ENCODE results near the gene TESK1. TPM values are rescaled to one million over a fixed set of nuclear protein-coding genes. Genes with fewer than 3 reads are reported as not detected.
A peak's percentile ranks its signal among the peaks of the same experiment; 100 is the strongest.
"Not testable (repeated sequence)": the region's sequence is repeated elsewhere in the genome, so short reads cannot be mapped to it uniquely, and the experiment has no call there.

Gene TESK1
- total RNA-seq, 1 donor from 2014 or later = 24.5 TPM

GRCh38 chr9:35593581-35593980 lies 11.5 kb upstream of the TESK1 start:
- Histone ChIP-seq H3K27me3 (ENCODE audit: control insufficient read depth, insufficient read depth, low read length) (no peaks in the 10 kb centered on the region), H3K36me3 (ENCODE audit: control insufficient read depth, insufficient read depth, low read length) (no peaks in the 10 kb centered on the region), H3K4me3 (ENCODE audit: low read depth, low read length) (no peak overlapping the region)
- TF ChIP-seq, protein P1, sequence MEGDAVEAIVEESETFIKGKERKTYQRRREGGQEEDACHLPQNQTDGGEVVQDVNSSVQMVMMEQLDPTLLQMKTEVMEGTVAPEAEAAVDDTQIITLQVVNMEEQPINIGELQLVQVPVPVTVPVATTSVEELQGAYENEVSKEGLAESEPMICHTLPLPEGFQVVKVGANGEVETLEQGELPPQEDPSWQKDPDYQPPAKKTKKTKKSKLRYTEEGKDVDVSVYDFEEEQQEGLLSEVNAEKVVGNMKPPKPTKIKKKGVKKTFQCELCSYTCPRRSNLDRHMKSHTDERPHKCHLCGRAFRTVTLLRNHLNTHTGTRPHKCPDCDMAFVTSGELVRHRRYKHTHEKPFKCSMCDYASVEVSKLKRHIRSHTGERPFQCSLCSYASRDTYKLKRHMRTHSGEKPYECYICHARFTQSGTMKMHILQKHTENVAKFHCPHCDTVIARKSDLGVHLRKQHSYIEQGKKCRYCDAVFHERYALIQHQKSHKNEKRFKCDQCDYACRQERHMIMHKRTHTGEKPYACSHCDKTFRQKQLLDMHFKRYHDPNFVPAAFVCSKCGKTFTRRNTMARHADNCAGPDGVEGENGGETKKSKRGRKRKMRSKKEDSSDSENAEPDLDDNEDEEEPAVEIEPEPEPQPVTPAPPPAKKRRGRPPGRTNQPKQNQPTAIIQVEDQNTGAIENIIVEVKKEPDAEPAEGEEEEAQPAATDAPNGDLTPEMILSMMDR (IDR thresholded peaks at IDR 0.05; ENCODE audit: insufficient read depth, low read length, poor library complexity, severe bottlenecking) = no peak
- DNase-seq (ENCODE audit: low read depth) = no peak

DNA sequence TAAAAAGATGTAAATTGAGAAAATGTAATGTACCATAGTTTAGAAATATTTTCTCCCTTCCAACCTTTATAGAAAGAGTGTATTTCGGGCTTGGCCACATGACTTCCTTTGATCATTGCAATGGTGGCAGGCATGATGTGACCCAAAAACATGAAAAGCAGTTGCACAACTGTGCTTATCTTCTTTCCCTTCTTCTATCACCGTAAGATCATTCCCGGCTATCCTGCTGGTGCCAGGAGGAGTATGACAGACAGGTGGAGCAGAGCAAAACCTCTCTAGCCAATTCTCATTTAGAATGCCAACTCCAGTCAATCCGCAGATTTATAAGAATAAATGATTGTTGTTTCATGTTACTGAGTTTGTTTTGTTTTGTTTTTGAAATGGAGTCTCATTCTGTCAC lies 10.6 kb upstream of the TESK1 start:
- Histone ChIP-seq H3K4me3 (ENCODE audit: low read depth, low read length) (no peak overlapping the region), H3K36me3 (ENCODE audit: control insufficient read depth, insufficient read depth, low read length) (no peaks in the 10 kb centered on the region), H3K27me3 (ENCODE audit: control insufficient read depth, insufficient read depth, low read length) (no peaks in the 10 kb centered on the region)
- TF ChIP-seq, protein P1 (IDR thresholded peaks at IDR 0.05; ENCODE audit: insufficient read depth, low read length, poor library complexity, severe bottlenecking) = no peak
- DNase-seq (ENCODE audit: low read depth) = no peak

GRCh38 chr9:35596907-35597306 lies 8.2 kb upstream of the TESK1 start:
- not testable (repeated sequence) for H3K4me3 ChIP-seq (ENCODE audit: low read depth, low read length); H3K36me3 ChIP-seq (ENCODE audit: control insufficient read depth, insufficient read depth, low read length); DNase-seq (ENCODE audit: low read depth)

DNA sequence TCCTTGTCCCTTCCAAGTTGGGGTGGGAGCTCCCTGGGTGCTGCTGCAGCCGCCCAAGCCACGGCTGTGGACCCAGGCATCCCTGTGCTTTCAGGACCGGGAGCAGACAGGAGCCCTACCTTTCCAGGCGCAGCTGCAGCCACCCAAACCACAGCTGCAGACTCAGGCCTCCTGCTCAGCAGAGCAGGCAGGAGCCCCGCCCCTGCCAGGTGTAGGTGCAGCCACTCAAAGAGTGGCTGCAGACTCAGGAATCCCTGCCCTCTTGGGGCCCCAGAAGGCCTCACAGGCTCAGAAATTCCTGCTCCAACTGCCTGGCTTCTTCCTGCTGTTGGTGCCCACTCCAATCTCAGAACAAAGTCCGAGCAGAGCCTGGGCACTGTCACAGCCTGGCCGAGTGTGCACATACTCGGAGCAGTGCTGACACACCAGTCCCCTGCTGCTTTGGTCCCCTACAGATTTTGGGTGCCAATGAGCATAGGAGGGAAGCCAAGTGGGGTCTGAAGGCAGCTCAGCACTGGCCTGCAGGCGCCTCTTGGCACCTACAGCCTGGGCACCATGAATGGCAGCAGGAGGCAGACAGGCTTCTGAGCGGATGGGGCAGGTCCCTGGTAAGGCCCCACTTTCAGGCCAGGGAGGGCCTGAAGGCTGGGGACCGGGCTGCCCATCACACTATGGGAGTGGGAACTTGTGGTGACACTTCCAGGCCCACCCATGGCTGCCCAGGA lies 6.0 kb upstream of the TESK1 start:
- no peaks in the 10 kb centered on the region for H3K36me3 ChIP-seq (ENCODE audit: control insufficient read depth, insufficient read depth, low read length)
- TF ChIP-seq, protein P1 (IDR thresholded peaks at IDR 0.05; ENCODE audit: insufficient read depth, low read length, poor library complexity, severe bottlenecking) = no peak
- DNase-seq (ENCODE audit: low read depth) = no peak
- no peak overlapping the region for H3K4me3 ChIP-seq (ENCODE audit: low read depth, low read length)
- no peaks in the 10 kb centered on the region for H3K27me3 ChIP-seq (ENCODE audit: control insufficient read depth, insufficient read depth, low read length)

More at GRCh38 chr9:35596907-35597306, 8.2 kb upstream of the TESK1 start:
- H3K27me3 ChIP-seq (ENCODE audit: control insufficient read depth, insufficient read depth, low read length) = not testable (repeated sequence)

DNA sequence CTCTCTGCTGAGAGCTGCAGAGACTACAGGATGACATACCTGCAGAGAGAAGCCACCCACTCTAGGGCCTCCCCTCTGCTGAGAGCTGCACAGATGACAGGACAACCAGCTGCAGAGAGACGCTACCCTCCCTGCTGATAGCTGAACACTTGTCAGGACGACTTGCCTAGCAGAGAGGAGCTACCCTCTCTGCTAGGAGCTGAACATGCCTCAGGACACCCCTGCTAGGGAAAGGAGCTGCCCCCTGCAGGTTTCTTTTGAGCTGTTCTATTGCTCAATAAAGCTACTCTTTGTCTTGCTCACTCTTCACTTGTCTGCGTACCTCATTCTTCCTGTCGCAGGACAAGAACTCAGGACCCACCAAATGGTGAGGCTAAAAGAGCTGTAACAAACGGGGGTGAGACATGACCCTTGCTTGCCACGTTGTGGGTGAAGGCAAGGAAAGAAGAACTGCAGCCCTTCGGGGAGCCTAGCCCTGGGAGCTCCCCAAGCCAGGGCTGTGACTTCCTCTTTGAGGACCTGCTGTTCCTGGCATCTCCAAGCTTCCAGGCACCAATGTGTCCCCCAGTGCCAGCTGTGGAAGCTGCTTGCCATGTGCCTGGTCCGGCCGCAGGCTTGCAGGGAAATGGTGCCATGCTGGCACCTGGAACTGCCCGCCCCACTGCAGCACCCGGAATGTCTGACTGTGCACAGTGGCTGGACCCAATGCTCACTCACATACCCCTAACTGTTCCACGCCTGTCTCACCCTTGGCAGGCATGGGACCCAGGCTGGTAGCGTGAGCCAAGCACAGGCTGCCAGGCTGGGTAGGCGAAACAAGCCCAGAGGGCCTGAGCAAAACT lies 5.1 kb upstream of the TESK1 start:
- DNase-seq (ENCODE audit: low read depth) = no peak
- H3K4me3 ChIP-seq (ENCODE audit: low read depth, low read length) = no peak overlapping the region
- no peaks in the 10 kb centered on the region for H3K27me3 ChIP-seq (ENCODE audit: control insufficient read depth, insufficient read depth, low read length)
- TF ChIP-seq, protein P1 (IDR thresholded peaks at IDR 0.05; ENCODE audit: insufficient read depth, low read length, poor library complexity, severe bottlenecking) = no peak
- H3K36me3 ChIP-seq (ENCODE audit: control insufficient read depth, insufficient read depth, low read length) = no peaks in the 10 kb centered on the region

GRCh38 chr9:35603506-35603985 lies 1.5 kb upstream of the TESK1 start:
- Histone ChIP-seq H3K4me3 (ENCODE audit: low read depth, low read length) (peak overlapping the region; percentile 40), H3K27me3 (ENCODE audit: control insufficient read depth, insufficient read depth, low read length) (no peaks in the 10 kb centered on the region), H3K36me3 (ENCODE audit: control insufficient read depth, insufficient read depth, low read length) (no peaks in the 10 kb centered on the region)
- TF ChIP-seq, protein P1 (IDR thresholded peaks at IDR 0.05; ENCODE audit: insufficient read depth, low read length, poor library complexity, severe bottlenecking) = no peak
- no peak for DNase-seq (ENCODE audit: low read depth)

Measured in kidney epithelial cell (primary cell).